SK-N-MC (cell line): Measurements from ENCODE around the gene PLPP3.

Source experiments
- EZH2 ChIP-seq: fragments of 200-600 bp; sonication (generic); IDR thresholded peaks from one replicate; pipeline ENCODE4 v1.6.1; 2017; ENCODE audit warnings: antibody characterized with exemption
- POLR2AphosphoS5 ChIP-seq: IDR thresholded peaks from 2 replicates; pipeline ENCODE4 v1.6.1; 2012; ENCODE audit warnings: mild to moderate bottlenecking, low read depth, low read length, borderline replicate concordance

GRCh38 chr1:56541408-56541807 lies 38.0 kb downstream of the PLPP3 start:
- no peak for TF ChIP-seq POLR2AphosphoS5
- no peak for TF ChIP-seq EZH2
